HepG2 (cell line): ENCODE data around the gene PIM1. TPM values are rescaled to one million over a fixed set of nuclear protein-coding genes. Genes with fewer than 3 reads are reported as not detected.

Experiments used
- ADNP ChIP-seq: sonication (generic); formaldehyde crosslinking; IDR thresholded peaks from 2 replicates; pipeline ENCODE4 v1.4.0; 2020; ENCODE audit warnings: missing genetic modification reagents
- AKAP8 ChIP-seq: sonication (generic); formaldehyde crosslinking; IDR thresholded peaks from 2 replicates; pipeline ENCODE4 v1.5.1; 2020; ENCODE audit warnings: mild to moderate bottlenecking, missing genetic modification reagents
- ARNTL ChIP-seq: sonication (generic); formaldehyde crosslinking; IDR thresholded peaks from 2 replicates; pipeline ENCODE4 v1.4.0; 2020; ENCODE audit warnings: mild to moderate bottlenecking, missing genetic modification reagents
- DR1 ChIP-seq: sonication (generic); formaldehyde crosslinking; IDR thresholded peaks from 2 replicates; pipeline ENCODE4 v1.8.0; 2021; ENCODE audit warnings: mild to moderate bottlenecking, missing genetic modification reagents, inconsistent platforms
- FOXP1 ChIP-seq, 2 experiments: fragments of 450-650 bp in 1 of 2; IDR thresholded peaks; 2 replicates each; pipeline ENCODE4 v1.6.1; 2017 to 2018; ENCODE audit warnings: antibody characterized with exemption in 1 of 2
- HMG20B ChIP-seq: conservative IDR thresholded peaks from 2 replicates; pipeline ENCODE4 v1.6.1; 2016; ENCODE audit warnings: missing genetic modification reagents, missing compliant biosample characterization
- KLF12 ChIP-seq: sonication (generic); formaldehyde crosslinking; IDR thresholded peaks from 2 replicates; pipeline ENCODE4 v1.4.0; 2020; ENCODE audit warnings: missing genetic modification reagents, borderline replicate concordance
- LCORL ChIP-seq, 2 experiments: fragments of 450-650 bp in 1 of 2; sonication (generic) in 1 of 2; formaldehyde crosslinking in 1 of 2; IDR thresholded peaks; 2 replicates each; pipeline versions ENCODE4 v1.5.0 to v1.6.1; 2017 to 2020; ENCODE audit warnings: antibody characterized with exemption in 1 of 2, missing genetic modification reagents in 1 of 2
- MIXL1 ChIP-seq: IDR thresholded peaks from 2 replicates; pipeline ENCODE4 v1.6.1; 2016
- POLR2AphosphoS2 ChIP-seq: IDR thresholded peaks from 2 replicates; pipeline ENCODE4 v1.6.1; 2011; ENCODE audit warnings: low read depth, low read length, improper control_type of control experiment
- SAFB2 ChIP-seq: sonication (generic); formaldehyde crosslinking; IDR thresholded peaks from 2 replicates; pipeline ENCODE4 v1.5.1; 2020; ENCODE audit warnings: missing genetic modification reagents, low read depth, mild to moderate bottlenecking, borderline replicate concordance
- ZNF263 ChIP-seq: sonication (generic); formaldehyde crosslinking; IDR thresholded peaks from 2 replicates; pipeline ENCODE4 v1.4.0; 2020; ENCODE audit warnings: missing genetic modification reagents
- ZNF329 ChIP-seq: sonication (generic); formaldehyde crosslinking; IDR thresholded peaks from 2 replicates; pipeline ENCODE4 v1.9.0; 2021; ENCODE audit warnings: low read depth, mild to moderate bottlenecking, missing genetic modification reagents
- ZNF331 ChIP-seq: sonication (generic); formaldehyde crosslinking; IDR thresholded peaks from 2 replicates; pipeline ENCODE4 v1.4.0; 2020; ENCODE audit warnings: missing genetic modification reagents
- ZNF605 ChIP-seq: sonication (generic); formaldehyde crosslinking; IDR thresholded peaks from 2 replicates; pipeline ENCODE4 v1.8.0; 2022; ENCODE audit warnings: mild to moderate bottlenecking, missing genetic modification reagents
- ZSCAN22 ChIP-seq: sonication (generic); formaldehyde crosslinking; IDR thresholded peaks from 2 replicates; pipeline ENCODE4 v1.4.0; 2020; ENCODE audit warnings: mild to moderate bottlenecking, missing genetic modification reagents
- ZSCAN31 ChIP-seq: sonication (generic); formaldehyde crosslinking; IDR thresholded peaks from 2 replicates; pipeline ENCODE4 v1.5.0; 2020; ENCODE audit warnings: low read depth, mild to moderate bottlenecking, missing genetic modification reagents
- polyA plus RNA-seq, 8 experiments: library from polyadenylated mRNA; depleted of rRNA in 3 of 8; stranded (reverse) in 7 of 8; unstranded in 1 of 8; fragments of >200 nt; fragmentation: Illumina TruSeq in 4 of 8; extraction: Trizol in 4 of 8; gene quantifications; 2 replicates each; pipeline versions ENCODE4 v1.2.1 to v1.2.3, GENCODE V29; 2011 to 2016; ENCODE audit warnings: low read depth in 4 of 8, missing spikeins in 1 of 8, mixed read lengths in 1 of 8; ENCODE audit not compliant: insufficient read depth in 1 of 8
- total RNA-seq, 5 experiments: library from RNA; depleted of rRNA; stranded (reverse); fragments of >200 nt; fragmentation: Illumina TruSeq; extraction: Trizol; gene quantifications; 2 replicates each; pipeline ENCODE4 v1.2.3, GENCODE V29; 2016; ENCODE audit warnings: low read depth in 1 of 5
- TF ChIP-seq, protein P1 (sequence below), 2 experiments: sonication (generic) in 1 of 2; formaldehyde crosslinking in 1 of 2; IDR thresholded peaks; 2 replicates each; pipeline versions ENCODE4 v1.4.0 to v1.6.1; 2018 to 2020; ENCODE audit warnings: missing genetic modification reagents in 2 of 2, borderline replicate concordance in 1 of 2, low read depth in 1 of 2, mild to moderate bottlenecking in 1 of 2, missing biosample characterization in 1 of 2
- TF ChIP-seq, protein P2 (sequence below): sonication (generic); formaldehyde crosslinking; IDR thresholded peaks from 2 replicates; pipeline ENCODE4 v1.5.0; 2020; ENCODE audit warnings: mild to moderate bottlenecking, missing genetic modification reagents, borderline replicate concordance
- TF ChIP-seq, protein P3 (sequence below): sonication (generic); formaldehyde crosslinking; IDR thresholded peaks from 2 replicates; pipeline ENCODE4 v1.4.0; 2020; ENCODE audit warnings: mild to moderate bottlenecking, missing genetic modification reagents
- TF ChIP-seq, protein P4 (sequence below): sonication (generic); formaldehyde crosslinking; IDR thresholded peaks from 2 replicates; pipeline ENCODE4 v1.4.0; 2020; ENCODE audit warnings: mild to moderate bottlenecking, missing genetic modification reagents

The PIM1 gene
- total and polyA plus RNA-seq, 2 of the 13 experiments (the other 11 are each of a cell fraction or from before 2014, with no cell fraction given), result 29.4 to 117 TPM

GRCh38 chr6:37137201-37138090, 32.5 kb upstream of the PIM1 start (continued):
- TF ChIP-seq, protein P1, sequence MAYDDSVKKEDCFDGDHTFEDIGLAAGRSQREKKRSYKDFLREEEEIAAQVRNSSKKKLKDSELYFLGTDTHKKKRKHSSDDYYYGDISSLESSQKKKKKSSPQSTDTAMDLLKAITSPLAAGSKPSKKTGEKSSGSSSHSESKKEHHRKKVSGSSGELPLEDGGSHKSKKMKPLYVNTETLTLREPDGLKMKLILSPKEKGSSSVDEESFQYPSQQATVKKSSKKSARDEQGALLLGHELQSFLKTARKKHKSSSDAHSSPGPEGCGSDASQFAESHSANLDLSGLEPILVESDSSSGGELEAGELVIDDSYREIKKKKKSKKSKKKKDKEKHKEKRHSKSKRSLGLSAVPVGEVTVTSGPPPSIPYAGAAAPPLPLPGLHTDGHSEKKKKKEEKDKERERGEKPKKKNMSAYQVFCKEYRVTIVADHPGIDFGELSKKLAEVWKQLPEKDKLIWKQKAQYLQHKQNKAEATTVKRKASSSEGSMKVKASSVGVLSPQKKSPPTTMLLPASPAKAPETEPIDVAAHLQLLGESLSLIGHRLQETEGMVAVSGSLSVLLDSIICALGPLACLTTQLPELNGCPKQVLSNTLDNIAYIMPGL (CRISPR knock-in tag; IDR thresholded peaks at IDR 0.05; ENCODE audit: borderline replicate concordance in 1 of 2, low read depth in 1 of 2), result peak; percentile 11 to 43; a peak in 1 of 4 replicates
- no peak for TF ChIP-seq ZSCAN22
- no peak for TF ChIP-seq ZNF329 (CRISPR knock-in tag)
- TF ChIP-seq, protein P2, sequence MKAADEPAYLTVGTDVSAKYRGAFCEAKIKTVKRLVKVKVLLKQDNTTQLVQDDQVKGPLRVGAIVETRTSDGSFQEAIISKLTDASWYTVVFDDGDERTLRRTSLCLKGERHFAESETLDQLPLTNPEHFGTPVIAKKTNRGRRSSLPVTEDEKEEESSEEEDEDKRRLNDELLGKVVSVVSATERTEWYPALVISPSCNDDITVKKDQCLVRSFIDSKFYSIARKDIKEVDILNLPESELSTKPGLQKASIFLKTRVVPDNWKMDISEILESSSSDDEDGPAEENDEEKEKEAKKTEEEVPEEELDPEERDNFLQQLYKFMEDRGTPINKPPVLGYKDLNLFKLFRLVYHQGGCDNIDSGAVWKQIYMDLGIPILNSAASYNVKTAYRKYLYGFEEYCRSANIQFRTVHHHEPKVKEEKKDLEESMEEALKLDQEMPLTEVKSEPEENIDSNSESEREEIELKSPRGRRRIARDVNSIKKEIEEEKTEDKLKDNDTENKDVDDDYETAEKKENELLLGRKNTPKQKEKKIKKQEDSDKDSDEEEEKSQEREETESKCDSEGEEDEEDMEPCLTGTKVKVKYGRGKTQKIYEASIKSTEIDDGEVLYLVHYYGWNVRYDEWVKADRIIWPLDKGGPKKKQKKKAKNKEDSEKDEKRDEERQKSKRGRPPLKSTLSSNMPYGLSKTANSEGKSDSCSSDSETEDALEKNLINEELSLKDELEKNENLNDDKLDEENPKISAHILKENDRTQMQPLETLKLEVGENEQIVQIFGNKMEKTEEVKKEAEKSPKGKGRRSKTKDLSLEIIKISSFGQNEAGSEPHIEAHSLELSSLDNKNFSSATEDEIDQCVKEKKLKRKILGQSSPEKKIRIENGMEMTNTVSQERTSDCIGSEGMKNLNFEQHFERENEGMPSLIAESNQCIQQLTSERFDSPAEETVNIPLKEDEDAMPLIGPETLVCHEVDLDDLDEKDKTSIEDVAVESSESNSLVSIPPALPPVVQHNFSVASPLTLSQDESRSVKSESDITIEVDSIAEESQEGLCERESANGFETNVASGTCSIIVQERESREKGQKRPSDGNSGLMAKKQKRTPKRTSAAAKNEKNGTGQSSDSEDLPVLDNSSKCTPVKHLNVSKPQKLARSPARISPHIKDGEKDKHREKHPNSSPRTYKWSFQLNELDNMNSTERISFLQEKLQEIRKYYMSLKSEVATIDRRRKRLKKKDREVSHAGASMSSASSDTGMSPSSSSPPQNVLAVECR (CRISPR knock-in tag), result 0 out of 2 replicates have a peak, but pooled peaks have one; percentile 56
- peak; percentile 68; the same call in 1 of the 2 replicates for TF ChIP-seq SAFB2 (CRISPR knock-in tag)
- 0 out of 2 replicates have a peak, but pooled peaks have one; percentile 22 for TF ChIP-seq FOXP1 (IDR thresholded peaks at IDR 0.05)
- peak; percentile 70 for TF ChIP-seq FOXP1 (CRISPR knock-in tag; IDR thresholded peaks at IDR 0.05)
- TF ChIP-seq, protein P3, sequence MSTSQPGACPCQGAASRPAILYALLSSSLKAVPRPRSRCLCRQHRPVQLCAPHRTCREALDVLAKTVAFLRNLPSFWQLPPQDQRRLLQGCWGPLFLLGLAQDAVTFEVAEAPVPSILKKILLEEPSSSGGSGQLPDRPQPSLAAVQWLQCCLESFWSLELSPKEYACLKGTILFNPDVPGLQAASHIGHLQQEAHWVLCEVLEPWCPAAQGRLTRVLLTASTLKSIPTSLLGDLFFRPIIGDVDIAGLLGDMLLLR, result 0 out of 2 replicates have a peak, but pooled peaks have one; percentile 52
- no peak for TF ChIP-seq ADNP (CRISPR knock-in tag)
- no peak for TF ChIP-seq ZNF263 (CRISPR knock-in tag)
- peak; percentile 37; the same call in 1 of the 2 replicates for TF ChIP-seq LCORL (IDR thresholded peaks at IDR 0.05)
- peak; percentile 55; the same call in 1 of the 2 replicates for TF ChIP-seq LCORL (CRISPR knock-in tag; IDR thresholded peaks at IDR 0.05)
- no peak; the same call in 1 of the 2 replicates for TF ChIP-seq ZSCAN31 (CRISPR knock-in tag)
- no peak; the same call in 1 of the 2 replicates for TF ChIP-seq ZNF331 (CRISPR knock-in tag)
- peak; percentile 22; the same call in 1 of the 2 replicates for TF ChIP-seq AKAP8
- peak; percentile 41; the same call in 1 of the 2 replicates for TF ChIP-seq MIXL1 (CRISPR knock-in tag)
- TF ChIP-seq DR1 (CRISPR knock-in tag), result no peak
- TF ChIP-seq ARNTL (CRISPR knock-in tag), result 0 out of 2 replicates have a peak, but pooled peaks have one; percentile 24
- no peak for TF ChIP-seq POLR2AphosphoS2
- TF ChIP-seq KLF12 (CRISPR knock-in tag), result no peak
- TF ChIP-seq, protein P4, sequence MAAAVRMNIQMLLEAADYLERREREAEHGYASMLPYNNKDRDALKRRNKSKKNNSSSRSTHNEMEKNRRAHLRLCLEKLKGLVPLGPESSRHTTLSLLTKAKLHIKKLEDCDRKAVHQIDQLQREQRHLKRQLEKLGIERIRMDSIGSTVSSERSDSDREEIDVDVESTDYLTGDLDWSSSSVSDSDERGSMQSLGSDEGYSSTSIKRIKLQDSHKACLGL (CRISPR knock-in tag), result peak; percentile 41; the same call in 1 of the 2 replicates
- TF ChIP-seq HMG20B (CRISPR knock-in tag), result peak; percentile 64
- 0 out of 2 replicates have a peak, but pooled peaks have one; percentile 10 for TF ChIP-seq ZNF605 (CRISPR knock-in tag)
